HepG2 (cell line): Measurements from ENCODE around the gene ETFB. TPM values are rescaled to one million over a fixed set of nuclear protein-coding genes. Genes with fewer than 3 reads are reported as not detected.

ENCODE experiments used
- BCLAF1 ChIP-seq: fragments of 450-650 bp; IDR thresholded peaks from 2 replicates; pipeline ENCODE4 v1.6.1; 2017; ENCODE audit warnings: mild to moderate bottlenecking
- BRF2 ChIP-seq: sonication (generic); formaldehyde crosslinking; IDR thresholded peaks from 2 replicates; pipeline ENCODE4 v1.8.1; 2022; ENCODE audit warnings: mild to moderate bottlenecking, missing genetic modification reagents
- GMEB2 ChIP-seq: IDR thresholded peaks from 2 replicates; pipeline ENCODE4 v1.6.1; 2016; ENCODE audit warnings: missing biosample characterization, missing genetic modification reagents, low read depth
- GTF3A ChIP-seq: sonication (generic); formaldehyde crosslinking; conservative IDR thresholded peaks from 2 replicates; pipeline ENCODE4 v1.4.0; 2020; ENCODE audit warnings: mild to moderate bottlenecking, missing genetic modification reagents
- HDAC6 ChIP-seq: fragments of 200-600 bp; sonication (generic); IDR thresholded peaks from 2 replicates; pipeline ENCODE4 v1.7.0; 2017; ENCODE audit warnings: mild to moderate bottlenecking, antibody characterized with exemption, low read length, low read depth
- HNRNPL ChIP-seq: fragments of 200-400 bp; formaldehyde crosslinking; IDR thresholded peaks from 2 replicates; pipeline ENCODE4 v1.6.1; 2017; ENCODE audit warnings: mild to moderate bottlenecking, low read depth, low read length
- MTA1 ChIP-seq: sonication (generic); formaldehyde crosslinking; IDR thresholded peaks from 2 replicates; pipeline ENCODE4 v1.4.0; 2020; ENCODE audit warnings: missing genetic modification reagents, mild to moderate bottlenecking, borderline replicate concordance
- MXD3 ChIP-seq: IDR thresholded peaks from 2 replicates; pipeline ENCODE4 v1.6.1; 2016; ENCODE audit warnings: mild to moderate bottlenecking, missing biosample characterization, missing genetic modification reagents
- PATZ1 ChIP-seq: sonication (generic); formaldehyde crosslinking; IDR thresholded peaks from 2 replicates; pipeline ENCODE4 v1.4.0; 2020; ENCODE audit warnings: missing genetic modification reagents
- PRDM4 ChIP-seq: sonication (generic); formaldehyde crosslinking; IDR thresholded peaks from 2 replicates; pipeline ENCODE4 v1.9.0; 2021; ENCODE audit warnings: missing genetic modification reagents, borderline replicate concordance
- SALL1 ChIP-seq: sonication (generic); formaldehyde crosslinking; IDR thresholded peaks from 2 replicates; pipeline ENCODE4 v1.8.0; 2022; ENCODE audit warnings: mild to moderate bottlenecking, missing genetic modification reagents
- ZBTB8A ChIP-seq: sonication (generic); formaldehyde crosslinking; IDR thresholded peaks from 2 replicates; pipeline ENCODE4 v1.4.0; 2020; ENCODE audit warnings: mild to moderate bottlenecking, low read depth, missing genetic modification reagents, borderline replicate concordance
- ZMYM2 ChIP-seq: sonication (generic); formaldehyde crosslinking; IDR thresholded peaks from 2 replicates; pipeline ENCODE4 v1.8.0; 2022; ENCODE audit warnings: mild to moderate bottlenecking, missing genetic modification reagents
- ZNF17 ChIP-seq: sonication (generic); formaldehyde crosslinking; IDR thresholded peaks from 2 replicates; pipeline ENCODE4 v1.5.0; 2020; ENCODE audit warnings: mild to moderate bottlenecking, missing genetic modification reagents
- ZNF33A ChIP-seq: sonication (generic); formaldehyde crosslinking; IDR thresholded peaks from 2 replicates; pipeline ENCODE4 v1.5.1; 2020; ENCODE audit warnings: missing genetic modification reagents, mild to moderate bottlenecking, moderate library complexity, borderline replicate concordance
- ZNF383 ChIP-seq: sonication (generic); formaldehyde crosslinking; IDR thresholded peaks from 2 replicates; pipeline ENCODE4 v1.4.0; 2020; ENCODE audit warnings: missing genetic modification reagents, mild to moderate bottlenecking, borderline replicate concordance
- ZNF775 ChIP-seq: sonication (generic); formaldehyde crosslinking; IDR thresholded peaks from 2 replicates; pipeline ENCODE4 v1.4.0; 2020; ENCODE audit warnings: missing genetic modification reagents, mild to moderate bottlenecking, moderate library complexity, borderline replicate concordance
- ZNF883 ChIP-seq: sonication (generic); formaldehyde crosslinking; IDR thresholded peaks from 2 replicates; pipeline ENCODE4 v1.5.1; 2020; ENCODE audit warnings: mild to moderate bottlenecking, missing genetic modification reagents; ENCODE audit errors: not compliant biosample characterization
- polyA plus RNA-seq, 8 experiments: library from polyadenylated mRNA; depleted of rRNA in 3 of 8; stranded (reverse) in 7 of 8; unstranded in 1 of 8; fragments of >200 nt; fragmentation: Illumina TruSeq in 4 of 8; extraction: Trizol in 4 of 8; gene quantifications; 2 replicates each; pipeline versions ENCODE4 v1.2.1 to v1.2.3, GENCODE V29; 2011 to 2016; ENCODE audit warnings: low read depth in 4 of 8, missing spikeins in 1 of 8, mixed read lengths in 1 of 8; ENCODE audit not compliant: insufficient read depth in 1 of 8
- total RNA-seq, 5 experiments: library from RNA; depleted of rRNA; stranded (reverse); fragments of >200 nt; fragmentation: Illumina TruSeq; extraction: Trizol; gene quantifications; 2 replicates each; pipeline ENCODE4 v1.2.3, GENCODE V29; 2016; ENCODE audit warnings: low read depth in 1 of 5

ETFB gene
- total and polyA plus RNA-seq, 2 of the 13 experiments (the other 11 are each of a cell fraction or from before 2014, with no cell fraction given): 678 to 1,314 TPM

GRCh38 chr19:51389143-51389542 is 23.0 kb upstream of the ETFB start (continued):
- TF ChIP-seq BCLAF1 (no peak), MTA1 (CRISPR knock-in tag) (no peak), PRDM4 (CRISPR knock-in tag) (no peak), SALL1 (CRISPR knock-in tag) (peak; percentile 66), ZNF383 (CRISPR knock-in tag) (no peak), HNRNPL (peak; percentile 90), ZNF33A (no peak), ZBTB8A (CRISPR knock-in tag) (no peak), BRF2 (CRISPR knock-in tag) (no peak), ZNF775 (CRISPR knock-in tag) (no peak), HDAC6 (no peak), GMEB2 (CRISPR knock-in tag) (no peak), MXD3 (CRISPR knock-in tag) (no peak), ZNF883 (CRISPR knock-in tag) (no peak), PATZ1 (CRISPR knock-in tag) (peak; percentile 87), ZNF17 (CRISPR knock-in tag) (0 out of 2 replicates have a peak, but pooled peaks have one; percentile 54), ZMYM2 (CRISPR knock-in tag) (no peak), GTF3A (CRISPR knock-in tag) (no peak)
